ENCODE results near the gene TROAP.
"Not testable (repeated sequence)": the region's sequence is repeated elsewhere in the genome, so short reads cannot be mapped to it uniquely, and the experiment has no call there.

TROAP gene

GRCh38 chr12:49366652-49367380 lies 43.8 kb downstream of the TROAP start:
- DNase-seq (ENCODE audit: low read depth in 2 of 2), result peak; percentile 80 to 90

- no peak for DNase-seq (ENCODE audit: low read depth in 2 of 2)
Observed at GRCh38 chr12:49367381-49368239, 44.6 kb downstream of the TROAP start, which contains the start of gene SPATS2. Gene SPATS2, plus strand, starts transcription at chr12:49367462. Its CDS starts 93,551 bp downstream, at chr12:49461013.

GRCh38 chr12:49368240-49368600 lies 45.2 kb downstream of the TROAP start:
- no peak for DNase-seq (ENCODE audit: low read depth in 2 of 2)

- DNase-seq (ENCODE audit: low read depth in 2 of 2), result no peak
Observed at GRCh38 chr12:49369411-49370145, 46.5 kb downstream of the TROAP start.

GRCh38 chr12:49370539-49370938 lies 47.5 kb downstream of the TROAP start:
- DNase-seq (ENCODE audit: low read depth in 2 of 2), result no peak

GRCh38 chr12:49375406-49375805 lies 52.4 kb downstream of the TROAP start:
- DNase-seq (ENCODE audit: low read depth in 2 of 2), result no peak

- no peak for DNase-seq (ENCODE audit: low read depth in 2 of 2)
Observed at GRCh38 chr12:49377386-49377785, 54.3 kb downstream of the TROAP start.

GRCh38 chr12:49380184-49380583 lies 57.1 kb downstream of the TROAP start:
- not testable (repeated sequence) for DNase-seq (ENCODE audit: low read depth in 2 of 2)

Data from activated CD4-positive, alpha-beta T cell treated with anti-CD3 and anti-CD28 coated beads for 24 hours (primary cell).